GM13976 (cell line): ENCODE data around the gene BRMS1.
A peak's percentile ranks its signal among the peaks of the same experiment; 100 is the strongest.

Experiments used
- DNase-seq: peaks from one replicate; pipeline ENCODE4 v3.0.0; 2012; ENCODE audit warnings: low spot score
- CTCF ChIP-seq: IDR thresholded peaks from 2 replicates; pipeline ENCODE4 v1.5.1; 2012; ENCODE audit warnings: borderline replicate concordance, mild to moderate bottlenecking; ENCODE audit not compliant: insufficient read depth; ENCODE audit errors: extremely low read depth, missing control alignments, control extremely low read depth
- in situ Hi-C: fragments of 300-500 bp; cut with MboI; formaldehyde crosslinking; loops from one replicate; pipeline ENCODE4 v1.12.0; 2022; ENCODE audit warnings: low sequenced_read_pairs, mixed read lengths, inconsistent platforms; ENCODE audit not compliant: unreplicated experiment

Gene BRMS1

GRCh38 chr11:66373265-66373664 is 28.4 kb upstream of the BRMS1 start:
- TF ChIP-seq CTCF = no peak
- in situ Hi-C loops = no loop called here
- no peak for DNase-seq

GRCh38 chr11:66371627-66372415 is 26.9 kb upstream of the BRMS1 start, which contains the start of gene SLC29A2:
SLC29A2 (minus strand) TSS chr11:66371760; CDS start chr11:66371591, 169 bp downstream.
- DNase-seq = peak; percentile 94
- TF ChIP-seq CTCF = no peak
- in situ Hi-C loops = no loop called here

- TF ChIP-seq CTCF = no peak
- in situ Hi-C loops = no loop called here
- DNase-seq = no peak
Observed at GRCh38 chr11:66369073-66369894, 24.4 kb upstream of the BRMS1 start.

- TF ChIP-seq CTCF = no peak
- in situ Hi-C loops = no loop called here
Observed at GRCh38 chr11:66368484-66368883, 23.6 kb upstream of the BRMS1 start.

GRCh38 chr11:66367561-66368312 is 22.8 kb upstream of the BRMS1 start:
- TF ChIP-seq CTCF = no peak
- in situ Hi-C loops = no loop called here
- no peak for DNase-seq

More at GRCh38 chr11:66368484-66368883, 23.6 kb upstream of the BRMS1 start:
- no peak for DNase-seq

GRCh38 chr11:66366844-66367477 is 22.1 kb upstream of the BRMS1 start:
- DNase-seq = no peak
- in situ Hi-C loops = no loop called here
- no peak for TF ChIP-seq CTCF
